ENCODE data around the gene HLA-DMB. TPM values are rescaled to one million over a fixed set of nuclear protein-coding genes. Genes with fewer than 3 reads are reported as not detected.

Gene HLA-DMB
- total and polyA plus RNA-seq, 10 of the 15 experiments (the other 5 are each of a cell fraction or from before 2014, with no cell fraction given) = 114 to 173 (median 150) TPM

DNA sequence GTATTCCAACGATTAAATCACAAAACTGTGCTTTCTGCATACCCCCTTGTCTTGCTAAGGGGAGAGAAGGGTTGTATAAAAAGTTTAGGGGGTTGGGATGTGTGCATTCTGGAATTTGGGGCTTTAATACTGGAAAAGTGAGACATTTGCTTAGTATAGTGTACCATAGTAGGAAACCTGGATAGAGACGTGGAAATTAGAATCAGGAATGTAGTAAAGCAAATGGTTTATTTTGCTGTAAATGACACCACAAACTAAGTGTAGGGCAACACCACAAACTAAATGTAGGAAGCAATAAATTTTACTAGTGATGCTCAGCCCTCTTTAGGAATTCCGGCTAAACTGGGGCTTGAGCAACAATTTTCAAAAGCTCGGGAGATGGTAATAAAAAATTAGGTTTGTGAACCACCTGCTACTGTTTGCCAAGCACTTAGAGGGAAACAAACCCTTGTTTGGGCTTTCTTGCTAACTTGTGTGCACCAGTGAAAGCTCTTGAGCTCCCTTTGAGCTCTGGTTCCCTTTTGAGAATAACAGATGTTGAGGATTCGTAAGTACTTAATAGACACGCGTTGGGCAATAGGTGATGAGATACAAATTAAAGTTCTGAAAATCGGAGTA, 41.4 kb upstream of the HLA-DMB start (continued):
- TF ChIP-seq, protein P1, sequence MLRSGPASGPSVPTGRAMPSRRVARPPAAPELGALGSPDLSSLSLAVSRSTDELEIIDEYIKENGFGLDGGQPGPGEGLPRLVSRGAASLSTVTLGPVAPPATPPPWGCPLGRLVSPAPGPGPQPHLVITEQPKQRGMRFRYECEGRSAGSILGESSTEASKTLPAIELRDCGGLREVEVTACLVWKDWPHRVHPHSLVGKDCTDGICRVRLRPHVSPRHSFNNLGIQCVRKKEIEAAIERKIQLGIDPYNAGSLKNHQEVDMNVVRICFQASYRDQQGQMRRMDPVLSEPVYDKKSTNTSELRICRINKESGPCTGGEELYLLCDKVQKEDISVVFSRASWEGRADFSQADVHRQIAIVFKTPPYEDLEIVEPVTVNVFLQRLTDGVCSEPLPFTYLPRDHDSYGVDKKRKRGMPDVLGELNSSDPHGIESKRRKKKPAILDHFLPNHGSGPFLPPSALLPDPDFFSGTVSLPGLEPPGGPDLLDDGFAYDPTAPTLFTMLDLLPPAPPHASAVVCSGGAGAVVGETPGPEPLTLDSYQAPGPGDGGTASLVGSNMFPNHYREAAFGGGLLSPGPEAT (IDR thresholded peaks at IDR 0.05; ENCODE audit: low read depth) = no peak
- TF ChIP-seq POLR2AphosphoS2 (IDR thresholded peaks at IDR 0.05; ENCODE audit: low read depth, low read length) (no peak), HDAC6 (IDR thresholded peaks at IDR 0.05; ENCODE audit: unreplicated experiment) (no peak), HDGF (IDR thresholded peaks at IDR 0.05) (no peak), FOXM1 (IDR thresholded peaks at IDR 0.05; ENCODE audit: low read depth, low read length) (peak; percentile 27; the same call in 1 of the 2 replicates), ZNF217 (IDR thresholded peaks at IDR 0.05) (no peak), SPI1 (IDR thresholded peaks at IDR 0.05; ENCODE audit: borderline replicate concordance, insufficient read depth, low read depth, low read length) (no peak), BHLHE40 (IDR thresholded peaks at IDR 0.05; ENCODE audit: borderline replicate concordance in 1 of 2, low read depth in 2 of 2, low read length in 1 of 2) (no peak), FOXK2 (IDR thresholded peaks at IDR 0.05) (no peak), NR2F1 (conservative IDR thresholded peaks at IDR 0.05) (no peak), HCFC1 (IDR thresholded peaks at IDR 0.05; ENCODE audit: low read length) (no peak), CTCF (IDR thresholded peaks at IDR 0.05 in 2 of 3, conservative IDR thresholded peaks at IDR 0.05 in 1 of 3; ENCODE audit: control insufficient read depth in 2 of 3, extremely low read depth in 1 of 3, insufficient read depth in 1 of 3, low read depth in 3 of 3, low read length in 3 of 3) (no peak), ESRRA (IDR thresholded peaks at IDR 0.05; ENCODE audit: low read length) (no peak), MYB (IDR thresholded peaks at IDR 0.05; ENCODE audit: borderline replicate concordance, low read depth, low read length) (no peak), ATF2 (IDR thresholded peaks at IDR 0.05; ENCODE audit: low read length) (peak; percentile 34), MYC (IDR thresholded peaks at IDR 0.05; ENCODE audit: insufficient read depth, insufficient read length, insufficient replicate concordance, low read length, severe bottlenecking) (no peak)
- TF ChIP-seq, protein P2, sequence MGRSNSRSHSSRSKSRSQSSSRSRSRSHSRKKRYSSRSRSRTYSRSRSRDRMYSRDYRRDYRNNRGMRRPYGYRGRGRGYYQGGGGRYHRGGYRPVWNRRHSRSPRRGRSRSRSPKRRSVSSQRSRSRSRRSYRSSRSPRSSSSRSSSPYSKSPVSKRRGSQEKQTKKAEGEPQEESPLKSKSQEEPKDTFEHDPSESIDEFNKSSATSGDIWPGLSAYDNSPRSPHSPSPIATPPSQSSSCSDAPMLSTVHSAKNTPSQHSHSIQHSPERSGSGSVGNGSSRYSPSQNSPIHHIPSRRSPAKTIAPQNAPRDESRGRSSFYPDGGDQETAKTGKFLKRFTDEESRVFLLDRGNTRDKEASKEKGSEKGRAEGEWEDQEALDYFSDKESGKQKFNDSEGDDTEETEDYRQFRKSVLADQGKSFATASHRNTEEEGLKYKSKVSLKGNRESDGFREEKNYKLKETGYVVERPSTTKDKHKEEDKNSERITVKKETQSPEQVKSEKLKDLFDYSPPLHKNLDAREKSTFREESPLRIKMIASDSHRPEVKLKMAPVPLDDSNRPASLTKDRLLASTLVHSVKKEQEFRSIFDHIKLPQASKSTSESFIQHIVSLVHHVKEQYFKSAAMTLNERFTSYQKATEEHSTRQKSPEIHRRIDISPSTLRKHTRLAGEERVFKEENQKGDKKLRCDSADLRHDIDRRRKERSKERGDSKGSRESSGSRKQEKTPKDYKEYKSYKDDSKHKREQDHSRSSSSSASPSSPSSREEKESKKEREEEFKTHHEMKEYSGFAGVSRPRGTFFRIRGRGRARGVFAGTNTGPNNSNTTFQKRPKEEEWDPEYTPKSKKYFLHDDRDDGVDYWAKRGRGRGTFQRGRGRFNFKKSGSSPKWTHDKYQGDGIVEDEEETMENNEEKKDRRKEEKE (IDR thresholded peaks at IDR 0.05) = peak; percentile 57; the same call in 1 of the 2 replicates
- TF ChIP-seq, protein P3, sequence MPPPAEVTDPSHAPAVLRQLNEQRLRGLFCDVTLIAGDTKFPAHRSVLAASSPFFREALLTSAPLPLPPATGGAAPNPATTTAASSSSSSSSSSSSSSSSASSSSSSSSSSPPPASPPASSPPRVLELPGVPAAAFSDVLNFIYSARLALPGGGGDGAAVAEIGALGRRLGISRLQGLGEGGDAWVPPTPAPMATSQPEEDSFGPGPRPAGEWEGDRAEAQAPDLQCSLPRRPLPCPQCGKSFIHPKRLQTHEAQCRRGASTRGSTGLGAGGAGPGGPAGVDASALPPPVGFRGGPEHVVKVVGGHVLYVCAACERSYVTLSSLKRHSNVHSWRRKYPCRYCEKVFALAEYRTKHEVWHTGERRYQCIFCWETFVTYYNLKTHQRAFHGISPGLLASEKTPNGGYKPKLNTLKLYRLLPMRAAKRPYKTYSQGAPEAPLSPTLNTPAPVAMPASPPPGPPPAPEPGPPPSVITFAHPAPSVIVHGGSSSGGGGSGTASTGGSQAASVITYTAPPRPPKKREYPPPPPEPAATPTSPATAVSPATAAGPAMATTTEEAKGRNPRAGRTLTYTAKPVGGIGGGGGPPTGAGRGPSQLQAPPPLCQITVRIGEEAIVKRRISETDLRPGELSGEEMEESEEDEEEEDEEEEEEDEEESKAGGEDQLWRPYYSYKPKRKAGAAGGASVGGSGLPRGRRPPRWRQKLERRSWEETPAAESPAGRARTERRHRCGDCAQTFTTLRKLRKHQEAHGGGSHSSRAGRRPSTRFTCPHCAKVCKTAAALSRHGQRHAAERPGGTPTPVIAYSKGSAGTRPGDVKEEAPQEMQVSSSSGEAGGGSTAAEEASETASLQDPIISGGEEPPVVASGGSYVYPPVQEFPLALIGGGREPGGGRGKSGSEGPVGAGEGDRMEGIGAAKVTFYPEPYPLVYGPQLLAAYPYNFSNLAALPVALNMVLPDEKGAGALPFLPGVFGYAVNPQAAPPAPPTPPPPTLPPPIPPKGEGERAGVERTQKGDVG (CRISPR knock-in tag; IDR thresholded peaks at IDR 0.05) = peak; percentile 29; the same call in 1 of the 2 replicates

Measured in GM12878 (cell line).